ENCODE data around the gene CLCN6.
"Not testable (repeated sequence)": the region's sequence is repeated elsewhere in the genome, so short reads cannot be mapped to it uniquely, and the experiment has no call there.

CLCN6 gene

GRCh38 chr1:11795238-11795890 lies 10.6 kb upstream of the CLCN6 start:
- DNase-seq, result no peak

GRCh38 chr1:11796036-11796828 lies 9.8 kb upstream of the CLCN6 start:
- no peak for DNase-seq

- DNase-seq, result no peak
These were observed 8.3 kb upstream of the CLCN6 start for GRCh38 chr1:11797525-11798216.

- DNase-seq, result no peak
These were observed 6.9 kb upstream of the CLCN6 start for GRCh38 chr1:11799099-11799498.

- DNase-seq, result no peak
These were observed 6.1 kb upstream of the CLCN6 start for GRCh38 chr1:11799896-11800295.

- no peak for DNase-seq
These were observed 5.6 kb upstream of the CLCN6 start for GRCh38 chr1:11800391-11800755.

- DNase-seq, result no peak
These were observed 5.1 kb upstream of the CLCN6 start for GRCh38 chr1:11800756-11801433.

- DNase-seq, result no peak
These were observed 3.4 kb upstream of the CLCN6 start for GRCh38 chr1:11802616-11802972.

- DNase-seq, result peak; percentile 68
These were observed 2.8 kb upstream of the CLCN6 start for GRCh38 chr1:11802973-11803885.

GRCh38 chr1:11803924-11804665 lies 1.9 kb upstream of the CLCN6 start:
- not testable (repeated sequence) for DNase-seq

- peak; percentile 44 to 54 for DNase-seq
These were observed 1.1 kb upstream of the CLCN6 start for GRCh38 chr1:11804666-11805421.

GRCh38 chr1:11806307-11806936 lies 431 bp downstream of the CLCN6 start:
- no peak for DNase-seq

- DNase-seq, result no peak
These were observed 1.1 kb downstream of the CLCN6 start for GRCh38 chr1:11807133-11807532.

- DNase-seq, result no peak
These were observed 7.0 kb downstream of the CLCN6 start for GRCh38 chr1:11813021-11813420.

GRCh38 chr1:11817192-11817591 lies 11.2 kb downstream of the CLCN6 start:
- no peak for DNase-seq

GRCh38 chr1:11822091-11822490 lies 16.1 kb downstream of the CLCN6 start:
- no peak for DNase-seq

GRCh38 chr1:11823366-11824137 lies 17.6 kb downstream of the CLCN6 start:
- DNase-seq, result no peak

- no peak for DNase-seq
These were observed 19.1 kb downstream of the CLCN6 start for GRCh38 chr1:11825131-11825530.

- DNase-seq, result no peak
These were observed 21.0 kb downstream of the CLCN6 start for GRCh38 chr1:11826946-11827345.

- DNase-seq, result no peak
These were observed 22.5 kb downstream of the CLCN6 start for GRCh38 chr1:11828511-11828910.

Measured in activated CD4-positive, alpha-beta T cell treated with anti-CD3 and anti-CD28 coated beads for 4 hours (primary cell).